GM12891 (cell line): Measurements from ENCODE around the gene CTTN.

Experiments used
- PAX5 ChIP-seq: IDR thresholded peaks from 2 replicates; pipeline ENCODE4 v1.6.1; 2011; ENCODE audit warnings: low read length, moderate library complexity, mild to moderate bottlenecking; ENCODE audit not compliant: insufficient read depth, severe bottlenecking
- POLR2A ChIP-seq: IDR thresholded peaks from 2 replicates; pipeline ENCODE4 v1.6.1; 2011; ENCODE audit warnings: low read depth, low read length, control low read depth
- POLR2AphosphoS5 ChIP-seq: IDR thresholded peaks from 2 replicates; pipeline ENCODE4 v1.6.1; 2011; ENCODE audit warnings: low read depth, low read length, control low read depth
- POU2F2 ChIP-seq: IDR thresholded peaks from 2 replicates; pipeline ENCODE4 v1.6.1; 2011; ENCODE audit warnings: low read depth, mild to moderate bottlenecking, control low read depth, low read length, moderate library complexity
- SPI1 ChIP-seq: IDR thresholded peaks from 2 replicates; pipeline ENCODE4 v1.6.1; 2011; ENCODE audit warnings: low read depth, low read length, control low read depth
- TAF1 ChIP-seq: IDR thresholded peaks from 2 replicates; pipeline ENCODE4 v1.6.1; 2011; ENCODE audit warnings: low read depth, low read length, control low read depth

DNA sequence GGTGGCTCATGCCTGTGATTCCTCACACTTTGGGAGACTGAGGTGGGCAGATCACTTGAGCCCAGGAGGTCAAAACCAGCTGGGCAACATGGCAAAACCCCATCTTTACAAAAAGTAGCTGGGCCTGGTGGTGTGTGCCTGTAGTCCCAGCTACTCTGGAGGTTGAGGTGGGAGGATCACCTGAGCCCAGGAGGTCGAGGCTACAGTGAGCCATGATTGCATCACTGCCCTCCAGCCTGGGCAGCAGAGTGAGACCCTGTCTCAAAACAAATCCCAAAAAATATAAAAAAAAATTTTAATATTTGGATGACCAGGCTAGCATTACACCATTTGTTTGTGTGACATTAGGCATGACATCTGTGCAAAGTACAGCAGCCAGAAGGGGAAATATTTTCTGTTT, 49.7 kb upstream of the CTTN start:
- TF ChIP-seq POLR2A (no peak), TAF1 (no peak), POLR2AphosphoS5 (no peak), SPI1 (no peak), PAX5 (no peak), POU2F2 (no peak)
